ENCODE results near the gene MTX3. TPM values are rescaled to one million over a fixed set of nuclear protein-coding genes. Genes with fewer than 3 reads are reported as not detected.

Gene MTX3
- polyA plus RNA-seq, 1 experiment: 15.2 TPM

GRCh38 chr5:80035839-80036238 is 44.8 kb upstream of the MTX3 start:
- Histone ChIP-seq H3K27me3 (ENCODE audit: control insufficient read depth, insufficient read depth, low read length) (peaks cover 45% of the 10 kb centered on the region), H3K27ac (ENCODE audit: low read depth, low read length) (no peak overlapping the region), H3K4me3 (ENCODE audit: low read depth, low read length) (no peak overlapping the region), H3K9me3 (ENCODE audit: control insufficient read depth, insufficient read depth, low read length) (no peaks in the 10 kb centered on the region)
- no peak for DNase-seq (ENCODE audit: low read depth, low spot score)
- no peak for TF ChIP-seq CTCF (IDR thresholded peaks at IDR 0.05; ENCODE audit: low read depth, low read length)
- CTCF ChIA-PET: interaction anchor here (2.0 kb wide), 1 partner anchor 48 kb away, joined by 7 read pairs; no protein-coding TSS in a partner anchor
- POLR2A ChIA-PET: no interaction called here

- POLR2A ChIA-PET: no interaction called here
- no peak for TF ChIP-seq CTCF (IDR thresholded peaks at IDR 0.05; ENCODE audit: low read depth, low read length)
- Histone ChIP-seq H3K9me3 (ENCODE audit: control insufficient read depth, insufficient read depth, low read length) (no peaks in the 10 kb centered on the region), H3K4me3 (ENCODE audit: low read depth, low read length) (no peak within 1 kb of the TSS), H3K27me3 (ENCODE audit: control insufficient read depth, insufficient read depth, low read length) (peaks cover 45% of the 10 kb centered on the region), H3K27ac (ENCODE audit: low read depth, low read length) (no peak within 1 kb of the TSS)
- DNase-seq (ENCODE audit: low read depth, low spot score): no peak
- CTCF ChIA-PET: interaction anchor here (1.4 kb wide), 1 partner anchor 48 kb away, joined by 4 read pairs; no protein-coding TSS in a partner anchor
These were observed 44.1 kb upstream of the MTX3 start, which contains the start of gene THBS4 for GRCh38 chr5:80034962-80035821. Gene THBS4, plus strand, starts transcription at chr5:80035348. Its CDS starts 190 bp downstream, at chr5:80035538.

- ChIA-PET CTCF (interaction anchor here (1.4 kb wide), 1 partner anchor 49 kb away, joined by 4 read pairs; no protein-coding TSS in a partner anchor), POLR2A (no interaction called here)
- no peak for DNase-seq (ENCODE audit: low read depth, low spot score)
- no peak overlapping the region for H3K27ac ChIP-seq (ENCODE audit: low read depth, low read length)
- no peak for TF ChIP-seq CTCF (IDR thresholded peaks at IDR 0.05; ENCODE audit: low read depth, low read length)
- peaks cover 42% of the 10 kb centered on the region for H3K27me3 ChIP-seq (ENCODE audit: control insufficient read depth, insufficient read depth, low read length)
- H3K9me3 ChIP-seq (ENCODE audit: control insufficient read depth, insufficient read depth, low read length): no peaks in the 10 kb centered on the region
- H3K4me3 ChIP-seq (ENCODE audit: low read depth, low read length): no peak overlapping the region
These were observed 43.5 kb upstream of the MTX3 start for GRCh38 chr5:80034559-80034958.

- Histone ChIP-seq H3K4me3 (ENCODE audit: low read depth, low read length) (no peak overlapping the region), H3K27me3 (ENCODE audit: control insufficient read depth, insufficient read depth, low read length) (peaks cover 36% of the 10 kb centered on the region), H3K27ac (ENCODE audit: low read depth, low read length) (no peak overlapping the region), H3K9me3 (ENCODE audit: control insufficient read depth, insufficient read depth, low read length) (no peaks in the 10 kb centered on the region)
- TF ChIP-seq CTCF (IDR thresholded peaks at IDR 0.05; ENCODE audit: low read depth, low read length): no peak
- DNase-seq (ENCODE audit: low read depth, low spot score): no peak
- POLR2A ChIA-PET: no interaction called here
- CTCF ChIA-PET: no interaction called here
These were observed 42.5 kb upstream of the MTX3 start for GRCh38 chr5:80033513-80033912.

GRCh38 chr5:80031109-80031508 is 40.0 kb upstream of the MTX3 start:
- DNase-seq (ENCODE audit: low read depth, low spot score): no peak
- no peak for TF ChIP-seq CTCF (IDR thresholded peaks at IDR 0.05; ENCODE audit: low read depth, low read length)
- CTCF ChIA-PET: no interaction called here
- Histone ChIP-seq H3K27me3 (ENCODE audit: control insufficient read depth, insufficient read depth, low read length) (peaks cover 36% of the 10 kb centered on the region), H3K9me3 (ENCODE audit: control insufficient read depth, insufficient read depth, low read length) (no peaks in the 10 kb centered on the region), H3K4me3 (ENCODE audit: low read depth, low read length) (no peak overlapping the region), H3K27ac (ENCODE audit: low read depth, low read length) (no peak overlapping the region)
- POLR2A ChIA-PET: no interaction called here
